HG03520 (cell line): ENCODE data around the gene CPA1.

Source experiments
- ATAC-seq: cut with Tn5 transposase; IDR thresholded peaks from one replicate; pipeline ENCODE4 v1.9.1; 2021; ENCODE audit warnings: mild to moderate bottlenecking, moderate library complexity; ENCODE audit not compliant: unreplicated experiment

CPA1 gene

DNA sequence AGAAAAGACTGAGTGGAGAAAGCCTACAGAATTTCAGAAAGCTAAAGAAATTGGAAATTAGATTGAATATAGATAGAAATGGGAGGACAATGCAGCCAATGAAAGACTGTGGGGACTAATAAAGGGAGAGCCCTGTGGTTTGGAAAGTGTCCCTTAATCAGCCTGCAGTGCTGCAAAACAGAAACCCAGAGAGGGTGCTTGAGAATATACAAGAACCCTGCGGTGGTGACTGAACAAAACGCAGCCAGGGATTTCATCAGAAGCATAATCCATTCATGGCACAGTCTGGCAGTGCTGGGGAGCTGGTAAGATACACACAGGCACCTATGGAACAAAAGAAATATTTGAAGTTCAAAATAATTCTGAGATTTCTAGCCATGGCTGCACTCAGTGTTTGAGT, 41.4 kb downstream of the CPA1 start:
- ATAC-seq = no peak

DNA sequence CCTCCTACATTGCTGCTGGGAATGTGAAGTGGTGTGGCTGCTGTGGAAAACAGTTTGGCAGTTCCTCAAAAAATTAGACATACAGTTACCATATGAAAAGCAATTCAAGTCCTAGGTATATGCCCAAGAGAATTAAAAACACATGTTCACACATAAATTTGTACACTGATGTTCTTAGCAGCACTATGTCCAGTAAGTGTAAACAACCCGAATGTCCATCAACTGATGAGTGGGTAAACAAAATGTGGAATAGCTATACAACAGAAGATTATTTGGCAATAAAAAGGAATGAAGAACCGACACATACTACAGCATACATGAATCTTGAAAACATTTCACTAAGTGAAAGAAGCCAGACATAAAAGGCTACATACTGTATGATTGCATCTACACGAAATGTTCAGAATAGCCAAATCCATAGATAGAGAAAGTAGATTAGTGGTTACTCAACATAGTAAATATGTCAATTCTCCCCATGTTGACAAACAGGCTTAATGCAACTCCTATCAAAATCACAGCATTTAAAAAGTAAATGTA, 43.3 kb downstream of the CPA1 start:
- ATAC-seq = no peak

DNA sequence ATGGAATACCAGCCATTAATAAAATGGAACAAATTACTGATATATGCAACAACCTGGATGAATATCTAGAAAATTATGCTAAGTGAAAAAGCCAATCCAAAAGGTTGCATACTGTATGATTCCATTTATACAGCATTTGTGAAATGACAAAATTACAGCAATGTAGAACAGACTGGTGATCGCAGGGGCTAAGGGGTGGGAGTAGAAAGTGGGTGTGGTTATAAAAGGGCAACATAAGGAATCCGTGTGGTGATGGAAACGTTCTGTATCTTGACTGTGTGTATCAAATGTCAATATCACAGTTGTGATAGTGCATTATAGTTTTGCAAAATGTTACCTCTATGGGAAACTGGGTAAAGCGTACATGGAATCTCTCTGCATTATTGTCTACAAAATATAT, 45.5 kb downstream of the CPA1 start:
- no peak for ATAC-seq

DNA sequence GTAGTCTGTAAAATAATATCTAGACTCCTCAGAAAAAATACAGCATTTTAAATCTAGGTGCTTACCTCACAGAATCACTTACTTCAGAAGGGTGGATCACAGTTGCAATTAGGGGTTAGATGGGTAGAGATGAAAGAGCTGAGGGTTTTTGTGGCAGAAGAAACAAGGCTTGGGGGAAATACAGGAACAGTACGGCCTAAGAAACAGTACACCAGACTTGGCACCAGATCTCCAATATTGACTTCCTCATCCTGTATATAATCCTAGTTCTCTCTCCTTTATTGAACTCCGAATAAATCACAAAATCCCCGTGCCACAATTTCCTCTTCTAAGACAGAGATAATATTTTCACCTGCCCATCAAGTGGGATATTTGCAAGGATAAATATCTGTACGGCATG, 46.3 kb downstream of the CPA1 start:
- ATAC-seq = no peak

DNA sequence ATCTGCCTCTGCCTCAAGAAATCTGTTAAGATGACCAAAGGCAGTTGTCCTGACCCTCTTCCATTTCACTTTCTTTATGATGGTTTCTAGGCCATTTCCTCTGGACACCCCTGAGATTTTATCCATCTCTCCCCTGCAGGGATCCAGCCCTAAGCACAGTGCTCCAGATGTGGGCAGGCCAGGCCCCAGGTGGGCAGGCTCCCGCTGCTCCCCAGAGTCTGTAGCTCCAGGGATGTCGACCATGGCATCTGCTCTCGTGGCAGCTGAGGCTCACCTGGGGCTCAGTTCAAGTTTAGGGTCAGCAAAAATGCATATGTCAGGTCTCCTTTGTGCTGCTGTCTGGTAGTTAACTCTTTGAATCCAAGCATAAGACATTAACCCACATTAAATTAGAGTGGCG, 48.7 kb downstream of the CPA1 start:
- ATAC-seq = no peak

DNA sequence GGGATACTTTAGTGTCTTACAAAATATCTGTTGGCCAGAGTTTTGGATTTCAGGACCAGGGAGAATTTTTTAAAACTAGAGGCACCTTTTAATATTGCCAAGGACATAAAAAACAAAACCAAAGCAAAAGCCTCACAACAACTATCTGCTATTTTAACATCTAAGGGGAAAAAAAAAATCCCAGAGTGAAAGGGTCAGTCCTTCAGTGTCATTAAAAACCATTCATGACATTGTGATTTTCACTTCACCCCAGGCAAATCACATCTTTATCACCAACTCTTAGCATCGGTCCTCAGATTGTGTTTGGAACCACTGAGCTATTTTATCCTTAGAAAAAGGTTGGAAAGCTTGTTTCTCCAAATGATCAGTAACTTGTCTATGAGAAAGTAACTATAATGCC, 49.8 kb downstream of the CPA1 start:
- no peak for ATAC-seq

DNA sequence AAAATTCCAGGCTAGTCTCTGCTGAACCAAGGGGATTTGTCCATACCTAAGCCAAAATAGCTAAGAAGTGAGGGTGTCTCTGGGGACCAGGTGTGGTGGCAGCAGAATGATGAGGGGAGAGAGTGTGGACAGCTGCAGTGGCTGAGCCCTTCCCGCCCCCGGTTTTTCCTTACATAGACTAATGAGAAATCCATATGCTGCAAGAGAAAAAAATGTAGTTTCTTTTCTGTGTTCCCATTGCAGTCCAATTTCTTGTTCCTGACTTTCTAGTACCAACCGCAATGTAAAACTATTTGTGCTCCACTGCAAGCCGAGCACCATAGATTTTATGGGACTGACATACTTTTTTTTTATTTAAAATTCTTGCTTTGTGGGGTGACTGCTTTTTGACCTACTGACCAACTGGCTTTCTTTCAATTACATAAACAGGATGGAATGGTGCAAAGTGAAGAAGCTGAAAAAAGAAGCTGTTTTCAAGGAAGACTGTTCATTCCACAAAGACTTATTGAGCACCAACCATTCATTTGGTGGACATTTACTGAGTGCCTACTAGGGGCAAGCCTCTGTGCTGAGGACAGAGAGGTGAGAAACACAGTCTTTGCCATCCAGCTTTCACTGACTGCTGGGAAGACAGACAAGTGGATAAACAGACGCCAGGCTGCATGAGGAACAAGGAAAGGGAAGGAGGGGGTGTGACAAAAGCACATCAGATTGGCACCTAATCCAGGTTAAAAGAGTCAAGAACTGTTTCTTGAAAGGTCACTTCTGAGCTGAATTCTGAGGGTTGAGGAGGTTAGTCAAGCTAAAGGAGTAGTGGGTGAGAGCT, 50.8 kb downstream of the CPA1 start:
- ATAC-seq = no peak

DNA sequence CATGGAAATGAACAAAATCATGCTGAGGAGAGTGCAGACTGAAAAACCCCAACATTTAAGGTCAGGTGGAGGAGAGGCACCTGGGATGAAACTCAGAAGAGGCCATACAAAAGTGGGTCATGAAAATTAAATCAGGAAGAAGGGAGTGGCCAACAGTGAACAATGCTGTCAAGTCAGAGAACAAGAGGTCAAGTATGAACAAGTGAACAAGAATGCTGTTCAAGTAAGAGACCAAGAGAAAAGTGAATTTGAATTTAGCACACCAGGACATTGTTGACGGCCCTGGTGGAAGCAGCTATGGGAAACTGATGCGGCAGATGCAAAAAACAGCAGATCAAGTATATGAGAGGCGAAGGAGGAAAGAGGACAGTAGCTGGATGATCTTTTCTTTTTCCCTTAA, 52.6 kb downstream of the CPA1 start:
- no peak for ATAC-seq

DNA sequence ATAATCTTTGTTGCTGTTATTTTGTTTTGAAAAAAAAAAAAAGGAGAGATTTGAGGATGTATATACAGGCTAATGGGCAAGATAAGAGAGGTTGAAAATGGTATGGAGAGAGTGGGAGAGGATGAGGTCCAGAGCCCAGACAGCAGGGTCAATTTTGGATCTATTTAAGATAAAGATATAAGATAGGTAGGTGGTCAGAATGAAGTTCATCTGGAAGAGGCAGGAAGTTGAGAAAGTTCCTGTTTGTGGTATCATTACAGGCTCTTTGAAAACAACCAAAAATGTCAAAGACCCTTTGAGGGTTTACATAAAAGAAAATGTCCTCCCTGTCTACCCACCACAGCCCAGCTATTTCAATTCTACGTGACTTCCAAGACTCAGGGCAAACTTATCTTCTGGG, 53.0 kb downstream of the CPA1 start:
- ATAC-seq = no peak

DNA sequence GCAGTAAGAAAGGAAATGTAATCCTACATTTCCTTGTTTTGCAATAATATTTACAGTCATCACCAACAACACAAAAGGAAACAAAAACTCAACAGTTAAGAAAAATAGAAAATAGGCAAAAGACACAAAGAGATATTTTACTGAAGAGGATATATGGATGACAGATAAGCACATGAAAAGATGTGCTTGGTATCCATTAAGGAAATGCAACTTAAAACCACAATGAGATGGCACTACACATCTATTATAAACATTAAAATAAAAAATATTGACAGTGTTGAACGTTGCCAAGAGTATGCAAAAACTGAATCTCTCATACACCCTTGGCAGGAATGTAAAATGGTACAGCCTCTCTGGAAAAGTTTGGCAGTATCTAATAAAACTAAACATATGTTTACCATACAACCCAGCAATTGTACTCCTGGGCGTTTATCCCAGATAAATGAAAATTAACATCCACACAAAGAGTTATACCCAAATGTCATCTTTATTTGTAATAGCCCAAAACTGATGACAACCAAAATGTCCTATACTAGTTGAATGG, 55.1 kb downstream of the CPA1 start:
- ATAC-seq = no peak

DNA sequence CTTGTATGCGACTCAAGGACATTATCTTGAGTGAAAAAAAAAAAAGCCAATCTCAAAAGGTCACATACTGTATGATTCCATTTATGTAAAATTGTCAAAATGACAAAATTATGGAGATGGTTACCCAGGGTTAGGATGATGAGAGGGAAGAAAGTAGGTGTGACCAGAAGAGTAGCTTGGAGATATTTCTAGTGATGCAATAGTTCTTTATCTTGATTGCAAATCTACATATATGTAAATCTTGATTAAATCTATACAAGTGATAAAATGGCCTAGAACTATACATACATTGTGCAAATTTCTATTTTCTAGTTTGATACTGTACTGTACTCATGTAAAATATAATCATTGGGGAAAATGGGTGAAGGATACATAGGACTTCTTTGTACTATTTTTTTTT, 56.0 kb downstream of the CPA1 start:
- ATAC-seq = no peak
